Superior temporal gyrus (tissue), 1 donor: Measurements from ENCODE around the gene IRAK1.
"Not testable (repeated sequence)": the region's sequence is repeated elsewhere in the genome, so short reads cannot be mapped to it uniquely, and the experiment has no call there.

Experiments used
- DNase-seq: peaks from one replicate; pipeline ENCODE4 v3.0.0-alpha.2; 2016; ENCODE audit errors: extremely low spot score

Gene IRAK1

GRCh38 chrX:153999359-154000037 lies 20.2 kb downstream of the IRAK1 start:
- no peak for DNase-seq

DNA sequence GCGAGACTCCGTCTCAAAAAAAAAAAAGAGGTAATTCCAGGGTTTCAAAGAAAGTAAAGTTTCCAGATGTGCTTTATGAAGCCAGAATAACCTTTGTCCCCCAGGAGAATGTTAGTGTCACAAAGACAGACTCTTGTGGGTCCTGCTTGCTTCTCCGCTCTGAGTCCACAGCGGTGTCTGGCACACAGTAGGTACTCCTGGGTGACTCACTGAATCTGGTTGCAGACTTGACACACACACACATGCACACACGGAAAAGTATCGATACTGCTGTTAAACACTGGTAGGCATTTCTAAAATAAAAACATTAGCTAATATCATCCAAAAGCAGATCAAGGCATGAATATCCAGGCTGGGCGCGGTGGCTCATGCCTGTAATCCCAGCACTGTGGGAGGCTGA lies 24.2 kb downstream of the IRAK1 start:
- DNase-seq: no peak

- not testable (repeated sequence) for DNase-seq
These were observed 25.3 kb downstream of the IRAK1 start for GRCh38 chrX:153994398-153994797.

DNA sequence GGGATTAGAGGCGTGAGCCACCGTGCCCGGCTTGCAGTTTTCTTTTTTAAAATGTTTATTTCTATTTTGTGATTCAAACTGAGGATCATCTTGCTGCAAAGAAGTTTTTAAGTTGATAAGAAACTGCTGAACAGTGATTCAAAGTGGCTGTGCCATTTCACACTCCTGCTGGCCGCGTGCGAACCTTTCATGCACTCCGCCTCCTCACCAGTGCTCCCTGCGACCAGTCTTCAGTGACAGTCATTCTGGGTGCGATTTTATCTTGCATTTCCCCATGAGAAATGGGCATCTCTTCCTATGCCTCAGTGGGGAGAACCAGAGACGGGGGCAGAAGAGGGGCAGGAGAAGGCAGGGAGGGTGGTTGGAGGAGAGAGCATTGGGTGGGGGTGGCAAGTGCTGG lies 25.7 kb downstream of the IRAK1 start:
- no peak for DNase-seq

DNA sequence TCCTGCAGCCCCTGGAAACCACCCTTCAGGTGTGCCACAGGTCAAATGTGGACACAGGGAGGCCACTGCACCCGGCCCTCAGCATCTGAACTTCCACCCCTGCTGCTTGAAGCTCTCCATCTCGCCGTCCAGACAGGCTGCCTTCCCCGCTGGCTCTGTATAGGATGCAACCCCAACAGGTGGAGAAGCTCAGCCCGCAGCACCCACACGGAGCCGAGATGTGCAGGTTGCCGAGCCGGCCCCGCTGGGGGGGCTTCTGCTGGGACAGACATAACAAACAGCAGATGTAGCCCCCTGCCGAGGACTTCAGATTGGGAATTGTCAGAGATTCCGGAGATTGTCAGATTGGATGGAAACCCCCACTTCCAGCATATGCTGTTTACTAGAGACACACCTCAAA lies 26.6 kb downstream of the IRAK1 start:
- DNase-seq: no peak

GRCh38 chrX:153992180-153992579 lies 27.5 kb downstream of the IRAK1 start:
- DNase-seq: no peak

DNA sequence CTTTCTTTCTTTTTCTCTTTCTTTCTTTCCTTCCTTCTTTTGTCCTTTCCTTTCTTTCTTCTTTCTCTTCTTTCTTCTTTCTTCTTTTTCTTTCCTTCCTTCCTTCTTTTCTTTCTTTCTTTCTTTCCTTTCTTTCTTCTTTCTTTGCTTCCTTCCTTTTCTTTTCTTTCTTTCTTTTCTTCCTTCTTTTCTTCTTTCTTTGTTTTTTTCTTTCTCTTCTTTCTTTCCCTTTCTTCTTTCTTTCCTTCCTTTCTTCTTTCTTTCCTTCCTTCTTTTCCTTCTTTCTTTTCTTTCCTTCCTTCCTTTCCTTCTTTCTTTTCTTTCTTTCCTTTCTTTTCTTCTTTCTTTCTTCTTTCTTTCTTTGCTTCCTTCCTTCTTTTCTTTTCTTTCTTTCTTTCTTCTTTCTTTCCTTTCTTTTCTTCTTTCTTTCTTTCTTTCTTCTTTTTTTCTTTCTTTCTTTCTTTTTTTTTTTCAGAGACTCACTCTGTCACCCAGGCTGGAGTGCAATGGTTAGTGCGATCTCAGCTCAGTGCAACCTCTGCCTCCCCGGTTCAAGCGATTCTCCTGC lies 28.6 kb downstream of the IRAK1 start:
- no peak for DNase-seq

GRCh38 chrX:153989973-153990655 lies 29.6 kb downstream of the IRAK1 start:
- no peak for DNase-seq

DNA sequence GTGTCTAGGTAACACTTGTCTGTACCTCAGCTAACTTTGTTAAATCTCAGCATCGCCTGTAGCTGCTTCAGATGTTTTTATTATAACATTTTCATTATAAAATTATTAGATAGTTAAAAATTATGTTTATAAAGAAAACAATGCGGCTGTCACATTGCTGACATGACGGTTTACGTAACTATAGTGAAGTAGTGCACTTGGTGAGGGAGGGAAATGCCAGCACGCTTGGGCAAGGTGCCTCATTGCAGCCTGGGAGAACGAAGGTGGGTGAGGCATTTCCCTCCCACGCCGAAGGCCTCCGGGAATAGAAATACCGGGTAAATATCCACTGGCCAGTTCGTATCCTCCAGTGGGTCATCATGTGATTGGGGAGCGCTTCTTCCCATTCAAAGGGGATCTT lies 31.2 kb downstream of the IRAK1 start:
- no peak for DNase-seq

- DNase-seq: no peak
These were observed 35.1 kb downstream of the IRAK1 start for GRCh38 chrX:153984351-153985178.

GRCh38 chrX:153983321-153983801 lies 36.3 kb downstream of the IRAK1 start:
- no peak for DNase-seq

- DNase-seq: no peak
These were observed 37.8 kb downstream of the IRAK1 start for GRCh38 chrX:153981771-153982533.

GRCh38 chrX:153981231-153981630 lies 38.5 kb downstream of the IRAK1 start:
- no peak for DNase-seq

GRCh38 chrX:153980394-153980793 lies 39.3 kb downstream of the IRAK1 start:
- DNase-seq: not testable (repeated sequence)

DNA sequence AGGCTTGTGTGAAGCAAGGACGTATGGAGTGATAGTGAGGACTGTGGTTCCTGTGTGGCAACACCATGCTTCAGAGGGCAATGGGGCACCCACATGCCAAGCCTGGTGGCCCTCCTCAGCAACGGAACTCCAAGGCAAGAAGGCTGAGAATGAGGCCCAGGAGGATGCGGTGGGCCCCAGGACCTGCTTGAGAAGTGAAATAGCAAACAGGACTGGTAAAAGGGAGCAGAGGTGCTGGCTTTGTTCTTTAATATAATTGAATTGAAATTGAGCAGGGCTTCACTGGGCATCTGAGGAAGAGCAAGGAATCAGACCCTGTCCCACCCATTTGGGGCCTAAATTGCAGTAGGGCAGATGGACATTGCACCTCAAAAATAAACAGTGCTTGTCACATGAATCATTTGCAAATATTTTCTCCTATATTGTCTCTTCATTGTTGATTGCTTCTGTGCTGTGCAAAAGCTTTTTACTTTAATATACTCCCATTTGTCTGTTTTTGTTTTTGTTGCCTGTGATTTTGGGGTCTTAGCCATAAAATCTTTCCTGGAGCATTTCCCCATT lies 44.9 kb downstream of the IRAK1 start:
- no peak for DNase-seq

GRCh38 chrX:153974003-153974725 lies 45.5 kb downstream of the IRAK1 start:
- DNase-seq: no peak

DNA sequence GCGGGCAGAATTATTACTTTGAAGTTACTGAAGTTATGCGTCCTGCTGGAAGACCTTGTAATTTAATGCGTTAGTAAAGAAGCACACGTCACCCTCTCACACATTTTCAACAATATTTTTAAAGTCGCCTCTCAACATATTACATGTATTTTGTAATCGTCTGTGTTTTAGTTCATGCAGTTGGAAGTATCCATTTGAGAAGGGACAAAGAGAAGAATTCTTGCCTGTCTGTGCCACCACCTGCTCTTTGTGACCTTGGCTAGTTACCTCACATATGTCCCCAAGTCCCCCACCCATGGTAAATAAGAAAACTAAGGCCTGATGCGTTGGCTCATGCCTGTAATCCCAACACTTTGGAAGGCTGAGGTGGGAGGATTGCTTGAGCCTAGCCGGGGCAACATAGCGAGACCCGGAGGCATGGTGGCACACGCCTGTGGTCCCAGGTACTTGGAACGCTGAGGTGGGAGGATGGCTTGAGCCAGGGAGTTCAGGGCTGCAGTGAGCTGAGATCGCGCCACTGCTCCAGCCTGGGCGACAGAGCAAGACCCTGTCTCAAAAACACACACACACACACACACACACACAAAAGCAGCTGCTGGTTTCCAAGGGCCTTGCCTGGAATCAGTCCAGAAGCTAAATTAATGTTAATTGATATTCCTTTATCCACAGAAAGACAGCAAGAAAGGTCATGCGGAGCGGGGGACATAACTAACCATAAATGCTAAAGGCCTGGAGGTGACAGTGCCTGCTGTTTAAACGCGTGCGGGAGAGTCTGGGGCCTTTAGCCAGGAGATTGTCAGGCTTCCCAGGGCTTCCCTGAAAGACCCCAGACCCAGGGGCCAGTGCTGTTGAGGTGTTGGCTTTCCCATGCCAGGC lies 46.3 kb downstream of the IRAK1 start:
- no peak for DNase-seq

- DNase-seq: peak; percentile 82
These were observed 47.2 kb downstream of the IRAK1 start, which contains the start of gene TMEM187 for GRCh38 chrX:153972368-153973126. Gene TMEM187 (plus strand): TSS chrX:153972754. CDS start chrX:153982063, 9,309 bp downstream.
